ENCODE data around the gene GCNT2.
"Not testable (repeated sequence)": the region's sequence is repeated elsewhere in the genome, so short reads cannot be mapped to it uniquely, and the experiment has no call there.

GCNT2 gene

GRCh38 chr6:10521104-10521808 is at the start of gene GCNT2:
Gene GCNT2 (plus strand): TSS chr6:10521351. CDS start chr6:10528912, 7,561 bp downstream.
- no peak for DNase-seq (ENCODE audit: low read depth)

- no peak for DNase-seq (ENCODE audit: low read depth)
Measured at GRCh38 chr6:10472634-10473033, 48.5 kb upstream of the GCNT2 start.

GRCh38 chr6:10478187-10479040 is 42.7 kb upstream of the GCNT2 start:
- no peak for DNase-seq (ENCODE audit: low read depth)

GRCh38 chr6:10479939-10480700 is 41.0 kb upstream of the GCNT2 start:
- no peak for DNase-seq (ENCODE audit: low read depth)

GRCh38 chr6:10481101-10481500 is 40.0 kb upstream of the GCNT2 start:
- DNase-seq (ENCODE audit: low read depth), result no peak

GRCh38 chr6:10482636-10483257 is 38.4 kb upstream of the GCNT2 start:
- no peak for DNase-seq (ENCODE audit: low read depth)

GRCh38 chr6:10484912-10485311 is 36.2 kb upstream of the GCNT2 start:
- no peak for DNase-seq (ENCODE audit: low read depth)

- DNase-seq (ENCODE audit: low read depth), result no peak
Measured at GRCh38 chr6:10485406-10485805, 35.7 kb upstream of the GCNT2 start.

- no peak for DNase-seq (ENCODE audit: low read depth)
Measured at GRCh38 chr6:10486215-10486614, 34.9 kb upstream of the GCNT2 start.

- DNase-seq (ENCODE audit: low read depth), result not testable (repeated sequence)
Measured at GRCh38 chr6:10486944-10487588, 34.1 kb upstream of the GCNT2 start.

GRCh38 chr6:10487668-10488327 is 33.4 kb upstream of the GCNT2 start:
- DNase-seq (ENCODE audit: low read depth), result no peak

- DNase-seq (ENCODE audit: low read depth), result no peak
Measured at GRCh38 chr6:10491463-10491862, 29.7 kb upstream of the GCNT2 start.

GRCh38 chr6:10491905-10492304 is 29.2 kb upstream of the GCNT2 start:
- DNase-seq (ENCODE audit: low read depth), result not testable (repeated sequence)

GRCh38 chr6:10495029-10495428 is 26.1 kb upstream of the GCNT2 start:
- DNase-seq (ENCODE audit: low read depth), result no peak

GRCh38 chr6:10505529-10505928 is 15.6 kb upstream of the GCNT2 start:
- no peak for DNase-seq (ENCODE audit: low read depth)

- DNase-seq (ENCODE audit: low read depth), result no peak
Measured at GRCh38 chr6:10507298-10507697, 13.9 kb upstream of the GCNT2 start.

GRCh38 chr6:10507715-10508114 is 13.4 kb upstream of the GCNT2 start:
- DNase-seq (ENCODE audit: low read depth), result no peak

GRCh38 chr6:10510592-10511367 is 10.4 kb upstream of the GCNT2 start:
- no peak for DNase-seq (ENCODE audit: low read depth)

- DNase-seq (ENCODE audit: low read depth), result no peak
Measured at GRCh38 chr6:10511477-10511876, 9.7 kb upstream of the GCNT2 start.

GRCh38 chr6:10513544-10513943 is 7.6 kb upstream of the GCNT2 start:
- no peak for DNase-seq (ENCODE audit: low read depth)

All from activated T-helper 9 cell treated with anti-CD3 and anti-CD28 coated beads, Interleukin-2, amount 50 U/mL, for 16 hours (primary cell).